Activated naive CD4-positive, alpha-beta T cell treated with anti-CD3 and anti-CD28 coated beads, Interleukin-2, amount 10 ng/mL, durations not matched to agents 7 days and 5 days (primary cell): ENCODE measurements around the gene KIR2DL4.
"Not testable (repeated sequence)": the region's sequence is repeated elsewhere in the genome, so short reads cannot be mapped to it uniquely, and the experiment has no call there.

Experiments
- CTCF ChIA-PET: fragments of 350-600 bp; sonication (Branson Sonifier 250); formaldehyde crosslinking; loops from one replicate; lab custom pipeline; 2021; ENCODE audit warnings: antibody characterized with exemption; lab: Charles Lee
- DNase-seq: peaks from one replicate; pipeline ENCODE4 v3.0.0-alpha.2; 2020
- H3K27ac Mint-ChIP-seq: one replicate; pipeline ENCODE4 v1.8.0; 2021; ENCODE audit warnings: mild to moderate bottlenecking, moderate library complexity, mixed read lengths
- H3K27me3 Mint-ChIP-seq: one replicate; pipeline ENCODE4 v1.8.0; 2021; ENCODE audit warnings: mild to moderate bottlenecking, mixed read lengths
- H3K36me3 Mint-ChIP-seq: one replicate; pipeline ENCODE4 v1.8.0; 2021; ENCODE audit warnings: mixed read lengths
- H3K4me1 Mint-ChIP-seq: one replicate; pipeline ENCODE4 v1.8.0; 2021; ENCODE audit warnings: mixed read lengths
- H3K4me3 Mint-ChIP-seq: one replicate; pipeline ENCODE4 v1.8.0; 2021; ENCODE audit warnings: mild to moderate bottlenecking, moderate library complexity, mixed read lengths
- H3K9me3 Mint-ChIP-seq: one replicate; pipeline ENCODE4 v1.8.0; 2021; ENCODE audit warnings: mixed read lengths

KIR2DL4 gene

GRCh38 chr19:54803410-54803809 lies at the start of gene KIR2DL4:
Gene KIR2DL4 (plus strand): TSS chr19:54803610. CDS start chr19:54803652, 42 bp downstream.
- CTCF ChIA-PET, result no interaction called here
- no peaks in the 10 kb centered on the region for H3K4me1 Mint-ChIP-seq
- no peak within 1 kb of the TSS for H3K4me3 Mint-ChIP-seq
- peaks cover 3% of the 10 kb centered on the region for H3K27me3 Mint-ChIP-seq
- no peaks in the 10 kb centered on the region for H3K36me3 Mint-ChIP-seq
- peaks cover 2% of the 10 kb centered on the region for H3K9me3 Mint-ChIP-seq
- no peak within 1 kb of the TSS for H3K27ac Mint-ChIP-seq
- no peak for DNase-seq

DNA sequence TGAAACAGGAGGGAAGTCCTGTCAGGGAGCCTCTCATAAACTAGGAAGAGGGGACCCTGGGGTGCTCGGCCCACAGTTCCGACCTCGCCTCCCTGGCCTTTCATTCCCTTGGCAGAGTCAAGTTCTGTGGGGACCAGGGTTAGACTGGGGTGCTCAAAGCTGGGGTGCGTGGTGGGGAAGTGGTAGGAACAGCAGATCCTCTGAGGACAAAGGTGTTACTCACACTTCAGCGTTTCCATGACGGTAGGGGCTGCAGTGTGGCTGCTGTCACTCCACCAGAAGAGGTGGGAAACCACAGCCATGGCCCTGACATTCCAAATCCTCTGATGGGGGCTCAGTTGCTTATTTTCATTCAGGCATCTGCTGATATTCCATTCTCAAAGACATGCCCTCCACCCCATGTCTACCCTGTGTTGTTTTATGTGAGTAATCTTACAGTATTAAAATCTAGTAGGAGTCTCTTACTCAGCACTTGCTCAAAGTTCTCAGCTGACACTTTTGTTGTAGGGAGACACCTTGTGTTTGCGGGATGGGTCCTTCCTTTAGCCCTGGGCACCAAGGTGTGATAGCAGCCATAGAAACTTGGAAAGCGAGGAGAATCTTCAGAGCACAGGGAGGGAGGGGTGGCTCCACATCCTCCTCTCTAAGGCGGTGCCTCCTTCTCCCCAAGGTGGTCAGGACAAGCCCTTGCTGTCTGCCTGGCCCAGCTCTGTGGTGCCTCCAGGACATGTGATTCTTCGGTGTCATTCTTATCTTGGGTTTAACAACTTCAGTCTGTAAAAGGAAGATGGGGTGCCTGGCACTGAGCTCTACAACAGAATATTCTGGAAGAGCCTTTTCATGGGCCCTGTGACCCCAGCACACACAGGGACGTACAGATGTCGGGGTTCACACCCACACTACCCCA lies 47.0 kb upstream of the KIR2DL4 start:
- CTCF ChIA-PET, result interaction anchor here (0.8 kb wide), 1 partner anchor 81 kb away, joined by 5 read pairs; no protein-coding TSS in a partner anchor
- H3K4me3 Mint-ChIP-seq, DNase-seq, H3K9me3 Mint-ChIP-seq, H3K27ac Mint-ChIP-seq, H3K27me3 Mint-ChIP-seq, H3K36me3 Mint-ChIP-seq, H3K4me1 Mint-ChIP-seq: not testable (repeated sequence)

DNA sequence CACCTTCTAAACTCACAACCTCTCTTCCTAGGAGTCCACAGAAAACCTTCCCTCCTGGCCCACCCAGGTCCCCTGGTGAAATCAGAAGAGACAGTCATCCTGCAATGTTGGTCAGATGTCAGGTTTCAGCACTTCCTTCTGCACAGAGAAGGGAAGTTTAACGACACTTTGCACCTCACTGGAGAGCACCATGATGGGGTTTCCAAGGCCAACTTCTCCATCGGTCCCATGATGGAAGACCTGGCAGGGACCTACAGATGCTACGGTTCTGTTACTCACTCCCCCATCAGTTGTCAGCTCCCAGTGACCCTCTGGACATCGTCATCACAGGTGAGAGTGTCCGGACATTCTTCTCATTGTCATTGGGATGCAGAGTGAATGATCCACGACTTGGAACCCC lies 44.8 kb upstream of the KIR2DL4 start:
- DNase-seq, H3K36me3 Mint-ChIP-seq, H3K4me1 Mint-ChIP-seq, H3K27ac Mint-ChIP-seq, CTCF ChIA-PET, H3K27me3 Mint-ChIP-seq, H3K9me3 Mint-ChIP-seq, H3K4me3 Mint-ChIP-seq: not testable (repeated sequence)

DNA sequence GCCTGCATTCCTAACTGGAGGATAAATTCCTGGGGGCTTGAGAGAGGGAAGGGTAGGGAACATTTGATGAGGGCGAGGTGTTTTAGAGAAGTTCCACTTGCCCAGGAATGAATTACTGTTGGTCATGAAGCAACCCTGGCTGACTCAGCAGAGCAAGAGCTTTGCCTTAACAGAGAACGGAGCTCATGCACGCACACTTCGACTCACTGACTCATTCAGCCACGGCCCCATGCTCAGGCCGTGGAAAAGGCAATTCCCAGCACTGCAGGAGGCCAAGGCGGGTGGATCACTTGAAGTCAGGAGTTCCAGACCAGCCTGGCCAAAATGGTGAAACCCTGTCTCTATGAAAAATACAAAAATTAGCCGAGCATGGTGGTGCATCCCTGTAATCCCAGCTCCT lies 39.2 kb upstream of the KIR2DL4 start:
- CTCF ChIA-PET, DNase-seq, H3K4me3 Mint-ChIP-seq, H3K9me3 Mint-ChIP-seq, H3K36me3 Mint-ChIP-seq, H3K4me1 Mint-ChIP-seq, H3K27me3 Mint-ChIP-seq, H3K27ac Mint-ChIP-seq: not testable (repeated sequence)

DNA sequence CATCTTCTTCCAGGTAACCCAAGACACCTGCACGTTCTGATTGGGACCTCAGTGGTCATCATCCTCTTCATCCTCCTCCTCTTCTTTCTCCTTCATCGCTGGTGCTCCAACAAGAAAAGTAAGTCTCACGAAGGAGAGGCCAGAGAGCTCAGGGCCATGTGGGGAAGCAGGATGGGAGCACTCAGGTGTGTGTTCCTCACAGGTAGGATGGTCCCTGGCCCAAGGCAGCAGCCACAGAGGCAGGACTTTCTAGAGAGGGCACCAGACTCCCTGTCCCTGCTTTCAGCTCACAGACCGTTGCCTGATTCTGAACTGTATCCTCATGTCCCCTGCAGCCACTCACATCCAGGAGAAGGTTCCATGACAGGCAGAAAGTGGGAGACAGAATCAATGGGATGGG lies 36.9 kb upstream of the KIR2DL4 start:
- H3K27ac Mint-ChIP-seq, result not testable (repeated sequence)

GRCh38 chr19:54769646-54770045 lies 33.8 kb upstream of the KIR2DL4 start, which contains the start of gene KIR2DL1:
Gene KIR2DL1 (plus strand): TSS chr19:54769793. CDS start chr19:54769851, 58 bp downstream.
- CTCF ChIA-PET, H3K4me3 Mint-ChIP-seq, H3K27ac Mint-ChIP-seq, H3K9me3 Mint-ChIP-seq, H3K36me3 Mint-ChIP-seq, H3K27me3 Mint-ChIP-seq, DNase-seq, H3K4me1 Mint-ChIP-seq: not testable (repeated sequence)

More for the DNA sequence above, 36.9 kb upstream of the KIR2DL4 start:
- H3K36me3 Mint-ChIP-seq, H3K4me3 Mint-ChIP-seq, CTCF ChIA-PET, H3K4me1 Mint-ChIP-seq, H3K9me3 Mint-ChIP-seq, H3K27me3 Mint-ChIP-seq, DNase-seq: not testable (repeated sequence)

GRCh38 chr19:54770511-54770910 lies 32.9 kb upstream of the KIR2DL4 start:
- CTCF ChIA-PET, H3K27me3 Mint-ChIP-seq, H3K4me3 Mint-ChIP-seq, H3K27ac Mint-ChIP-seq, H3K4me1 Mint-ChIP-seq, H3K36me3 Mint-ChIP-seq, H3K9me3 Mint-ChIP-seq, DNase-seq: not testable (repeated sequence)

DNA sequence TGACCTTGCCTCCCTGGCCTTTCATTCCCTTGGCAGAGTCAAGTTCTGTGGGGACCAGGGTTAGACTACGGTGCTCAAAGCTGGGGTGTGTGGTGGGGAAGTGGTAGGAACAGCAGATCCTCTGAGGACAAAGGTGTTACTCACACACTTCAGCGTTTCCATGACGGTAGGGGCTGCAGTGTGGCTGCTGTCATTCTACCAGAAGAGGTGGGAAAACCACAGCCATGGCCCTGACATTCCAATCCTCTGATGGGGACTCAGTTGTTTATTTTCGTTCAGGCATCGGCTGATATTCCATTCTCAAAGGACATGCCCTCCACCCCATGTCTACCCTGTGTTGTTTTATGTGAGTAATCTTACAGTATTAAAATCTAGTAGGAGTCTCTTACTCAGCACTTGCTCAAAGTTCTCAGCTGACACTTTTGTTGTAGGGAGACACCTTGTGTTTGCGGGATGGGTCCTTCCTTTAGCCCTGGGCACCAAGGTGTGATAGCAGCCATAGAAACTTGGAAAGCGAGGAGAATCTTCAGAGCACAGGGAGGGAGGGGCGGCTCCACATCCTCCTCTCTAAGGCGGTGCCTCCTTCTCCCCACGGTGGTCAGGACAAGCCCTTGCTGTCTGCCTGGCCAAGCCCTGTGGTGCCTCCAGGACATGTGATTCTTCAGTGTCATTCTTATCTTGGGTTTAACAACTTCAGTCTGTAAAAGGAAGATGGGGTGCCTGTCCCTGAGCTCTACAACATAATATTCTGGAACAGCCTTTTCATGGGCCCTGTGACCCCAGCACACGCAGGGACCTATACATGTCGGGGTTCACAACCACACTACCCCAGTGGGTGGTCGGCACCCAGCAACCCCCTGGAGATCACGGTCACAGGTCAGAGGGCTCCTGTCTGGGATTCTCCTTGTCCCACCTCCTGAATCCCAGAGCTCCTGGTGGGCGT lies 32.1 kb upstream of the KIR2DL4 start:
- DNase-seq, H3K4me1 Mint-ChIP-seq, H3K27ac Mint-ChIP-seq, H3K36me3 Mint-ChIP-seq, H3K9me3 Mint-ChIP-seq, H3K4me3 Mint-ChIP-seq, CTCF ChIA-PET, H3K27me3 Mint-ChIP-seq: not testable (repeated sequence)

GRCh38 chr19:54772666-54773065 lies 30.7 kb upstream of the KIR2DL4 start:
- H3K36me3 Mint-ChIP-seq, H3K9me3 Mint-ChIP-seq, H3K4me3 Mint-ChIP-seq, CTCF ChIA-PET, H3K27me3 Mint-ChIP-seq, H3K27ac Mint-ChIP-seq, DNase-seq, H3K4me1 Mint-ChIP-seq: not testable (repeated sequence)

DNA sequence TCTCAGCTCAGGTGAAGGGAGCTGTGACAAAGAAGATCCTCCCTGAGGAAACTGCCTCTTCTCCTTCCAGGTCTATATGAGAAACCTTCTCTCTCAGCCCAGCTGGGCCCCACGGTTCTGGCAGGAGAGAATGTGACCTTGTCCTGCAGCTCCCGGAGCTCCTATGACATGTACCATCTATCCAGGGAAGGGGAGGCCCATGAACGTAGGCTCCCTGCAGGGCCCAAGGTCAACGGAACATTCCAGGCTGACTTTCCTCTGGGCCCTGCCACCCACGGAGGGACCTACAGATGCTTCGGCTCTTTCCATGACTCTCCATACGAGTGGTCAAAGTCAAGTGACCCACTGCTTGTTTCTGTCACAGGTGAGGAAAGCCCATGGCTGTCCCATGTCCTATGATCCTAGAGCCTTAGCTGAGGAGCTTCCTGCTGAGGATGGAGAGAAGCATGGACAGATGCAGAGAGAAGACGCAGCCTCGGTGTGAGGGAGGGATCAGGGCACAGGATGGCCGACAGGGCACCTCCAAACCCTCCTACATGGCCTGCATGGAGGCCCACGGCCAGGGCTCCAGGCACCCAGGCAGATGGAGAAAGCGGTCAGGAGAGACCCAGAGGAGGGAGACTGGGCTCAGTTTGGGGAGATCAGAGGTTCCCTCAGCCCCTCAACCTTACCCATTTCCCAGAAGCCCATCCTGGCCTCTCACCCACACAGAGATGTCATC lies 28.2 kb upstream of the KIR2DL4 start:
- H3K4me1 Mint-ChIP-seq, DNase-seq, H3K4me3 Mint-ChIP-seq, CTCF ChIA-PET, H3K9me3 Mint-ChIP-seq, H3K27ac Mint-ChIP-seq, H3K27me3 Mint-ChIP-seq, H3K36me3 Mint-ChIP-seq: not testable (repeated sequence)

GRCh38 chr19:54775830-54776229 lies 27.6 kb upstream of the KIR2DL4 start:
- H3K9me3 Mint-ChIP-seq, DNase-seq, H3K27ac Mint-ChIP-seq, H3K4me1 Mint-ChIP-seq, H3K4me3 Mint-ChIP-seq, H3K27me3 Mint-ChIP-seq, H3K36me3 Mint-ChIP-seq, CTCF ChIA-PET: not testable (repeated sequence)

DNA sequence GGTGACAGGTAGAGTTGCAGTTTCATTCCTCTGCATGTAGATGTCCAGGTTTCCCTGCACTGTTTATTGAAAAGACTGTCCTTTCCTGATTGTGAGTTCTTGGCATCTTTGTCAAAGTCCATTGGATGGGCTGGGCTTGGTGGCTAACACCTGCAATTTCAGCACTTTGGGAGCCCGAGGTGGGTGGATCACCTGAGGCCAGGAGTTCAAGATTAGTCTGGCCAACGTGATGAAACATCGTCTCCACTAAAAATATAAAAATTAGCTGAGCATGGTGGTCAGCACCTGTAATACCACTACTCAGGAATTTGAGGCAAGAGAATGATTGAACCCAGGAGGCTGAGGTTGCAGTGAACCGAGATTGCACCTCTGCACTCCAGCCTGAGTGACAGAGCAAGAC lies 25.6 kb upstream of the KIR2DL4 start:
- H3K9me3 Mint-ChIP-seq, H3K36me3 Mint-ChIP-seq, H3K27ac Mint-ChIP-seq, H3K27me3 Mint-ChIP-seq, H3K4me3 Mint-ChIP-seq, H3K4me1 Mint-ChIP-seq, DNase-seq, CTCF ChIA-PET: not testable (repeated sequence)

DNA sequence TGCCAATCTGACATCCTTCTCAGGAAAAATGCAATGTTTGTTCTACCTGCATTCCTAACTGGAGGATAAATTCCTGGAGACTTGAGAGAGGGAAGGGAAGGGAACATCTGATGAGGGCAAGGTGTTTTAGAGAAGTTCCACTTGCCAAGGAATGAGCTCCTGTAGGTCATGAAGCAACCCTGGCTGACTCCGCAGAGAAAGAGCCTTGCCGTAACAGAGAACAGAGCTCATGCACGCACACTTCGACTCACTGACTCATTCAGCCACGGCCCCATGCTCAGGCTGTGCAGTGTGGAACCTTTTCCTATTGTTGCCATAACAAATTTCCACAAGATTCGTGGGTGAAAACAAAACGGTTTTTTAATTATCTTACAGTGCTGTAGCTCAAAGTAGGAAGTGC lies 24.5 kb upstream of the KIR2DL4 start:
- H3K4me3 Mint-ChIP-seq, H3K27me3 Mint-ChIP-seq, H3K27ac Mint-ChIP-seq, H3K4me1 Mint-ChIP-seq, H3K9me3 Mint-ChIP-seq, DNase-seq, CTCF ChIA-PET, H3K36me3 Mint-ChIP-seq: not testable (repeated sequence)

GRCh38 chr19:54782916-54783315 lies 20.5 kb upstream of the KIR2DL4 start:
- H3K36me3 Mint-ChIP-seq, H3K4me1 Mint-ChIP-seq, H3K27ac Mint-ChIP-seq, H3K4me3 Mint-ChIP-seq, DNase-seq, CTCF ChIA-PET, H3K27me3 Mint-ChIP-seq, H3K9me3 Mint-ChIP-seq: not testable (repeated sequence)
